Endothelial cell of umbilical vein (primary cell): ENCODE data around the gene SEC63.
A peak's percentile ranks its signal among the peaks of the same experiment; 100 is the strongest.

ENCODE experiments used
- CTCF ChIP-seq, 2 donors: IDR thresholded peaks; 1 replicate in 1 of 2; 2 replicates in 1 of 2; pipeline ENCODE4 v1.5.1; 2011; ENCODE audit warnings: low read length in 2 of 2, mild to moderate bottlenecking in 2 of 2, moderate library complexity in 2 of 2, control low read depth in 1 of 2, inconsistent platforms in 1 of 2, low read depth in 1 of 2; ENCODE audit not compliant: insufficient read depth in 1 of 2; ENCODE audit errors: extremely low read depth in 1 of 2
- EZH2 ChIP-seq: IDR thresholded peaks from 2 replicates; pipeline ENCODE4 v1.6.1; 2012; ENCODE audit warnings: borderline replicate concordance, low read depth, mild to moderate bottlenecking, moderate library complexity, low read length, inconsistent platforms; ENCODE audit not compliant: severe bottlenecking
- POLR2A ChIP-seq: IDR thresholded peaks from 2 replicates; pipeline ENCODE4 v1.6.1; 2012; ENCODE audit warnings: low read depth, mild to moderate bottlenecking, control low read depth, low read length
- TF ChIP-seq, protein P1 (sequence below): IDR thresholded peaks from 2 replicates; pipeline ENCODE4 v1.6.1; 2011; ENCODE audit not compliant: insufficient read depth, insufficient read length

DNA sequence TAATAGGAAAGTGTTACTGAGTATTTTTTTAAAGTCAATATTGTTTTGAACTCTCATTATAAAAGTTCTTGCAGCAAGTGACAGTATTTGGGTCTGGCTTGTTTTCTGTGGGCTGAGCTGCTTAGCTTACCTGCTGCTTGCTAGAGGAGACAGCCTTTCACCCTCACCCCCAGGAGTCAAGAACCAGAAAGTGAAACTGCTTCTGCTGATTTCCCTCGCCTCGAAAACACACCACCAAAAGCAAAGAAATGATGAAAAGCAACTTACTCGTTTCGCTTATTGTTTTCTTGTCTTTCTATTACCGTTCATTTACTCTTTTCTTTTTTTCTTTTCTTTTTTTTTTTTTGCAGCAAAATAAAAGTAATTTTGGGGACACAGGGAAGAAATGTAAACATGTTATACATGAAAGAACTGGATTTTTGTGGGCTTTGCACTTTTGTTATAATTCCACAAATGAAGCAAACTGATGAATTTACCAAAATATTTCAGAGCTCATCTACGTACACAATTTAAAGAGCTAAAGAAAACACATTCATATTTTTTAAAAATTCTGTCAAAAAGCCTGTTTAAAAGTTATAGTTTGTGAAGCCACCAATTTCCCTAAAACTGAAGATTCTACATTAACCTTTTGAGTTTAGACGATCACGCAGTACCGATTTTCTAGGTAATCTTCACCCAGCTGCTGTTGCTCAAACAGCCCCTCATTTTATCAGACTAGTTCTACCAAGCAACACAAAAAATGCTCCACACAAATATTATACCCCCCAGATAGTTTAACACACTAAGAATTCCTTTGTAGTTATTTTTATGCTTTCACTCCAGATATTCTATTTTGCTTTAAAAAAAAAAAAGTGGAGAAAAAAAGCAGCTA is 135.6 kb downstream of the SEC63 start:
- TF ChIP-seq CTCF (IDR thresholded peaks at IDR 0.05; ENCODE audit: extremely low read depth in 1 of 2, insufficient read depth in 1 of 2, low read depth in 1 of 2, low read length in 2 of 2): no peak
- TF ChIP-seq POLR2A: no peak
- TF ChIP-seq, protein P1, sequence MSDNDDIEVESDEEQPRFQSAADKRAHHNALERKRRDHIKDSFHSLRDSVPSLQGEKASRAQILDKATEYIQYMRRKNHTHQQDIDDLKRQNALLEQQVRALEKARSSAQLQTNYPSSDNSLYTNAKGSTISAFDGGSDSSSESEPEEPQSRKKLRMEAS: no peak
- TF ChIP-seq EZH2: peak; percentile 37
